Liver (tissue), 9 donors: Measurements from ENCODE around the gene HSH2D. TPM values are rescaled to one million over a fixed set of nuclear protein-coding genes. Genes with fewer than 3 reads are reported as not detected.

Experiments
- DNase-seq: peaks from one replicate; pipeline ENCODE4 v3.0.0-alpha.2; 2017; ENCODE audit warnings: low spot score
- H3K27ac ChIP-seq, 2 donors: one replicate each; pipeline ENCODE4 v1.7.0; 2013; ENCODE audit warnings: inconsistent platforms in 2 of 2, low read length in 2 of 2, control low read depth in 1 of 2, low read depth in 1 of 2, mild to moderate bottlenecking in 1 of 2
- H3K27me3 ChIP-seq, 4 donors: one replicate each; pipeline versions ENCODE4 v1.6.1 to v1.7.0; 2013; ENCODE audit warnings: low read length in 3 of 4, inconsistent platforms in 1 of 4, mild to moderate bottlenecking in 1 of 4, moderate library complexity in 1 of 4; ENCODE audit not compliant: control insufficient read depth in 4 of 4, insufficient read depth in 4 of 4
- H3K36me3 ChIP-seq, 4 donors: one replicate each; pipeline versions ENCODE4 v1.6.1 to v1.7.0; 2013; ENCODE audit warnings: low read length in 3 of 4, mild to moderate bottlenecking in 3 of 4, low read depth in 1 of 4, moderate library complexity in 1 of 4; ENCODE audit not compliant: control insufficient read depth in 4 of 4, insufficient read depth in 3 of 4
- H3K4me1 ChIP-seq, 4 donors: one replicate each; pipeline versions ENCODE4 v1.6.1 to v1.7.0; 2013; ENCODE audit warnings: low read length in 3 of 4, mild to moderate bottlenecking in 3 of 4, moderate library complexity in 1 of 4; ENCODE audit not compliant: control insufficient read depth in 4 of 4, insufficient read depth in 4 of 4
- H3K4me3 ChIP-seq, 3 donors: one replicate each; pipeline versions ENCODE4 v1.6.1 to v1.7.0; 2013; ENCODE audit warnings: low read length in 3 of 3, control low read depth in 1 of 3, low read depth in 1 of 3, mild to moderate bottlenecking in 1 of 3
- H3K9ac ChIP-seq, 2 donors: one replicate each; pipeline ENCODE4 v1.7.0; 2013; ENCODE audit warnings: low read length in 2 of 2, mild to moderate bottlenecking in 2 of 2, moderate library complexity in 2 of 2, control low read depth in 1 of 2, low read depth in 1 of 2
- H3K9me3 ChIP-seq, 4 donors: one replicate each; pipeline versions ENCODE4 v1.6.1 to v1.7.0; 2013; ENCODE audit warnings: low read length in 3 of 4; ENCODE audit not compliant: control insufficient read depth in 4 of 4
- ATF3 ChIP-seq: IDR thresholded peaks from 2 replicates; pipeline ENCODE4 v1.6.1; 2016; ENCODE audit warnings: antibody characterized with exemption
- CTCF ChIP-seq: fragments of 150-350 bp; IDR thresholded peaks from 2 replicates; pipeline ENCODE4 v1.5.1; 2017; ENCODE audit warnings: improper control_type of control experiment, low read depth, low read length; ENCODE audit not compliant: missing input control
- EGR1 ChIP-seq, 2 donors: IDR thresholded peaks; 2 replicates each; pipeline ENCODE4 v1.6.1; 2016 to 2018; ENCODE audit warnings: antibody characterized with exemption in 2 of 2, low read depth in 2 of 2
- FOXA1 ChIP-seq: IDR thresholded peaks from 2 replicates; pipeline ENCODE4 v1.6.1; 2016; ENCODE audit warnings: antibody characterized with exemption
- FOXA2 ChIP-seq: IDR thresholded peaks from 2 replicates; pipeline ENCODE4 v1.6.1; 2016; ENCODE audit warnings: antibody characterized with exemption
- HNF4A ChIP-seq, 2 donors: conservative IDR thresholded peaks; 2 replicates each; pipeline ENCODE4 v1.6.1; 2016; ENCODE audit warnings: antibody characterized with exemption in 2 of 2, mild to moderate bottlenecking in 2 of 2
- HNF4G ChIP-seq: IDR thresholded peaks from 2 replicates; pipeline ENCODE4 v1.6.1; 2016; ENCODE audit warnings: antibody characterized with exemption
- JUND ChIP-seq, 2 donors: IDR thresholded peaks; 2 replicates each; pipeline ENCODE4 v1.6.1; 2016; ENCODE audit warnings: antibody characterized with exemption in 2 of 2
- MAX ChIP-seq: IDR thresholded peaks from 2 replicates; pipeline ENCODE4 v1.6.1; 2016; ENCODE audit warnings: antibody characterized with exemption
- NR2F2 ChIP-seq: IDR thresholded peaks from 2 replicates; pipeline ENCODE4 v1.6.1; 2016; ENCODE audit warnings: antibody characterized with exemption
- RAD21 ChIP-seq, 2 donors: IDR thresholded peaks; 2 replicates each; pipeline ENCODE4 v1.6.1; 2016; ENCODE audit warnings: antibody characterized with exemption in 2 of 2, mild to moderate bottlenecking in 2 of 2
- RXRA ChIP-seq, 2 donors: IDR thresholded peaks; 2 replicates each; pipeline ENCODE4 v1.6.1; 2017 to 2018; ENCODE audit warnings: antibody characterized with exemption in 2 of 2, mild to moderate bottlenecking in 1 of 2
- TAF1 ChIP-seq: conservative IDR thresholded peaks from 2 replicates; pipeline ENCODE4 v1.6.1; 2016; ENCODE audit warnings: antibody characterized with exemption, mild to moderate bottlenecking
- YY1 ChIP-seq: IDR thresholded peaks from 2 replicates; pipeline ENCODE4 v1.6.1; 2016; ENCODE audit warnings: antibody characterized with exemption, mild to moderate bottlenecking
- ZBTB33 ChIP-seq: IDR thresholded peaks from 2 replicates; pipeline ENCODE4 v1.6.1; 2016; ENCODE audit warnings: antibody characterized with exemption
- WGBS: extraction: QIAGEN DNeasy Blood & Tissue Kit; methylation state at CpG from one replicate; pipeline ENCODE4 v1.1.7; 2013; 5-methylcytosine and 5-hydroxymethylcytosine counted together
- polyA plus RNA-seq, 2 donors: library from polyadenylated mRNA; stranded (reverse) in 1 of 2; unstranded in 1 of 2; fragments of 200-250 nt in 1 of 2; fragments of >200 nt in 1 of 2; fragmentation: Nextera tagmentation in 1 of 2; extraction: Ambion mirVana in 1 of 2; gene quantifications; one replicate each; pipeline versions ENCODE4 v1.2.1 to v1.2.3, GENCODE V29; 2013 to 2015
- total RNA-seq, 2 donors: library from RNA; depleted of rRNA; stranded (reverse); fragments of >200 nt; gene quantifications; one replicate each; pipeline ENCODE4 v1.2.3, GENCODE V29; 2014
- donor health status: healthy.
- donor health status: healthy.
- donor health status: healthy.
- donor health status: healthy.
- donor health status: healthy.

The HSH2D gene
- total and polyA plus RNA-seq, 4 donors, result 0.33 to 2.9 (median 1.2) TPM

GRCh38 chr19:16155128-16155527 is 11.6 kb downstream of the HSH2D start:
- 95% methylated on average over 1 of the region's 1 CpG for WGBS
- TF ChIP-seq HNF4G (no peak), EGR1 (IDR thresholded peaks at IDR 0.05; ENCODE audit: low read depth in 2 of 2) (no peak), RAD21 (IDR thresholded peaks at IDR 0.05) (no peak), YY1 (no peak)
- no peak overlapping the region for H3K27ac ChIP-seq

GRCh38 chr19:16156904-16157303 is 13.4 kb downstream of the HSH2D start:
- no peak overlapping the region for H3K4me3 ChIP-seq
- H3K27me3 ChIP-seq, result no peaks in the 10 kb centered on the region
- no peak overlapping the region for H3K27ac ChIP-seq
- TF ChIP-seq RAD21 (IDR thresholded peaks at IDR 0.05) (no peak), YY1 (no peak), ZBTB33 (no peak), HNF4G (no peak), CTCF (no peak), FOXA2 (no peak), FOXA1 (no peak), TAF1 (no peak), JUND (IDR thresholded peaks at IDR 0.05) (no peak)
- no peak for DNase-seq
- H3K9me3 ChIP-seq, result no peaks in the 10 kb centered on the region
- 83% methylated on average over 6 of the region's 6 CpGs for WGBS
- H3K4me1 ChIP-seq, result no peaks in the 10 kb centered on the region
- no peak overlapping the region for H3K9ac ChIP-seq
- H3K36me3 ChIP-seq, result no peaks in the 10 kb centered on the region

More at GRCh38 chr19:16155128-16155527, 11.6 kb downstream of the HSH2D start:
- H3K27me3 ChIP-seq, result no peaks in the 10 kb centered on the region
- no peaks in the 10 kb centered on the region for H3K9me3 ChIP-seq
- H3K9ac ChIP-seq, result no peak overlapping the region
- no peak for DNase-seq
- peaks cover 0 to 2% (median 0%) of the 10 kb centered on the region in 4 donors for H3K4me1 ChIP-seq
- no peak overlapping the region for H3K4me3 ChIP-seq
- no peaks in the 10 kb centered on the region for H3K36me3 ChIP-seq

GRCh38 chr19:16157601-16158000 is 14.1 kb downstream of the HSH2D start:
- H3K9me3 ChIP-seq, result no peaks in the 10 kb centered on the region
- WGBS, result 70% methylated on average over 10 of the region's 10 CpGs
- H3K27ac ChIP-seq, result no peak overlapping the region
- no peak for TF ChIP-seq HNF4G
- TF ChIP-seq HNF4A (conservative IDR thresholded peaks at IDR 0.05), result peak in 1 of 2 donors; percentile 12
- no peaks in the 10 kb centered on the region for H3K36me3 ChIP-seq
- H3K27me3 ChIP-seq, result no peaks in the 10 kb centered on the region
- no peak overlapping the region for H3K9ac ChIP-seq
- H3K4me1 ChIP-seq, result no peaks in the 10 kb centered on the region
- DNase-seq, result no peak
- no peak overlapping the region for H3K4me3 ChIP-seq

GRCh38 chr19:16159655-16160054 is 16.2 kb downstream of the HSH2D start:
- Histone ChIP-seq H3K4me1 (peaks cover 2 to 7% (median 5%) of the 10 kb centered on the region in 4 donors), H3K27me3 (no peaks in the 10 kb centered on the region), H3K36me3 (no peaks in the 10 kb centered on the region), H3K27ac (no peak overlapping the region), H3K9ac (no peak overlapping the region), H3K9me3 (no peaks in the 10 kb centered on the region), H3K4me3 (no peak overlapping the region)
- WGBS, result 93% methylated on average over 5 of the region's 5 CpGs
- no peak for DNase-seq
- no peak for TF ChIP-seq RXRA (IDR thresholded peaks at IDR 0.05)
- no peak for TF ChIP-seq MAX
- no peak for TF ChIP-seq ZBTB33
- no peak for TF ChIP-seq FOXA2
- no peak for TF ChIP-seq NR2F2
- no peak for TF ChIP-seq ATF3
- no peak for TF ChIP-seq HNF4G
